A673 (cell line): ENCODE data around the gene AKAP6. TPM values are rescaled to one million over a fixed set of nuclear protein-coding genes. Genes with fewer than 3 reads are reported as not detected.

ENCODE experiments used
- BruUV-seq: library from RNA; stranded (reverse); fragments of 400-500 nt; replicated peaks from 2 replicates; lab custom pipeline; 2021; lab: Mats Ljungman, UMichigan
- CTCF ChIA-PET: fragments of 300-600 bp; sonication (Branson Sonifier 250); formaldehyde crosslinking; loops from one replicate; lab custom pipeline; 2022; ENCODE audit warnings: antibody characterized with exemption; lab: Charles Lee
- POLR2A ChIA-PET: fragments of 300-600 bp; sonication (Branson Sonifier 250); formaldehyde crosslinking; loops from one replicate; lab custom pipeline; 2022; ENCODE audit warnings: antibody characterized with exemption; ENCODE audit not compliant: low non-redundant PET; lab: Charles Lee
- DNase-seq: peaks from one replicate; pipeline ENCODE4 v3.0.0-alpha.2; 2015; ENCODE audit warnings: low spot score
- H3K27ac ChIP-seq: fragments of 200-600 bp; sonication (generic); 2 replicates; pipeline ENCODE4 v1.5.1; 2016; ENCODE audit warnings: mixed run types, low read depth, mild to moderate bottlenecking, mixed read lengths, antibody characterized with exemption, low read length; ENCODE audit not compliant: poor library complexity, severe bottlenecking
- H3K27me3 ChIP-seq: fragments of 200-600 bp; sonication (generic); replicated peaks from 2 replicates; pipeline ENCODE4 v1.6.1; 2017; ENCODE audit warnings: mixed run types, low read depth, mild to moderate bottlenecking, mixed read lengths, antibody characterized with exemption, low read length; ENCODE audit not compliant: insufficient read depth, poor library complexity
- H3K36me3 ChIP-seq: fragments of 200-600 bp; sonication (generic); 2 replicates; pipeline ENCODE4 v1.6.1; 2016; ENCODE audit warnings: mixed run types, mild to moderate bottlenecking, mixed read lengths, antibody characterized with exemption, low read length; ENCODE audit not compliant: insufficient read depth, poor library complexity, severe bottlenecking
- H3K4me1 ChIP-seq: fragments of 200-600 bp; sonication (generic); 2 replicates; pipeline ENCODE4 v1.6.1; 2017; ENCODE audit warnings: mixed run types, mild to moderate bottlenecking, mixed read lengths, antibody characterized with exemption, low read length; ENCODE audit not compliant: insufficient read depth, poor library complexity, severe bottlenecking
- H3K4me3 ChIP-seq: fragments of 200-600 bp; sonication (generic); 2 replicates; pipeline ENCODE4 v1.5.1; 2016; ENCODE audit warnings: low read depth, mixed run types, mild to moderate bottlenecking, mixed read lengths, low read length; ENCODE audit not compliant: poor library complexity, severe bottlenecking
- H3K9me3 ChIP-seq: fragments of 200-600 bp; sonication (generic); 2 replicates; pipeline ENCODE4 v1.6.1; 2016; ENCODE audit warnings: mixed run types, low read depth, mild to moderate bottlenecking, mixed read lengths, antibody characterized with exemption, low read length; ENCODE audit not compliant: poor library complexity, severe bottlenecking
- EZH2 ChIP-seq: fragments of 200-600 bp; sonication (generic); IDR thresholded peaks from 2 replicates; pipeline ENCODE4 v1.6.1; 2017; ENCODE audit warnings: borderline replicate concordance, low read depth, mild to moderate bottlenecking, mixed read lengths, antibody characterized with exemption, low read length; ENCODE audit not compliant: poor library complexity, severe bottlenecking
- intact Hi-C: fragments of 100-400 bp; cut with micrococcal nuclease; formaldehyde crosslinking; loops from one replicate; pipeline ENCODE4 v1.10.0; 2022; ENCODE audit not compliant: unreplicated experiment
- total RNA-seq: library from RNA; stranded (reverse); gene quantifications from 2 replicates; pipeline ENCODE4 v1.2.3, GENCODE V29; 2021
- TF ChIP-seq, protein P1 (sequence below): fragments of 300-800, 200-600 bp; sonication (generic); conservative IDR thresholded peaks from 2 replicates; pipeline ENCODE4 v1.5.1; 2017; ENCODE audit warnings: low read depth, mild to moderate bottlenecking, antibody characterized with exemption, low read length, moderate library complexity, mixed read lengths

Gene AKAP6
- total RNA-seq, 1 experiment from 2014 or later, result 0.73 TPM

DNA sequence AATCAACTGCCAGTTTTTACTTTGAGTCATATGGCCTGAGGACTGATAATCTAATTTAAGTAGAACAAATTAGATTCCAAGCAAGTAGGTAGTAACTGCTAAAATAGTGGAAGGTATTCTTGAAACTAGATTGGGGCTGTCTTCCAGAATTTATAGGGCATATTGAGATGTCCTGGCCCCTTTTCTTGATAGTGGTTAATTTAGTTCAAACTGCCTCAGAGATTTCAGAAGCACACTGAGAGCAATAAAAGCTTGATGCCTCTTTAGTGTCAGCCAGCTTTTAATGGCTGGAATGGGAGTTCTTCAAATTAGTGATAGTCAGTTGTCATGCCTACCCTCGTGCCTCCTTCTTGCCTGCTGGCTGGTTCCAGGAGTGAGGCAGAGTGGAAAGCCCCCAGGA, 120.5 kb downstream of the AKAP6 start:
- ChIA-PET CTCF (no interaction called here), POLR2A (no interaction called here)

DNA sequence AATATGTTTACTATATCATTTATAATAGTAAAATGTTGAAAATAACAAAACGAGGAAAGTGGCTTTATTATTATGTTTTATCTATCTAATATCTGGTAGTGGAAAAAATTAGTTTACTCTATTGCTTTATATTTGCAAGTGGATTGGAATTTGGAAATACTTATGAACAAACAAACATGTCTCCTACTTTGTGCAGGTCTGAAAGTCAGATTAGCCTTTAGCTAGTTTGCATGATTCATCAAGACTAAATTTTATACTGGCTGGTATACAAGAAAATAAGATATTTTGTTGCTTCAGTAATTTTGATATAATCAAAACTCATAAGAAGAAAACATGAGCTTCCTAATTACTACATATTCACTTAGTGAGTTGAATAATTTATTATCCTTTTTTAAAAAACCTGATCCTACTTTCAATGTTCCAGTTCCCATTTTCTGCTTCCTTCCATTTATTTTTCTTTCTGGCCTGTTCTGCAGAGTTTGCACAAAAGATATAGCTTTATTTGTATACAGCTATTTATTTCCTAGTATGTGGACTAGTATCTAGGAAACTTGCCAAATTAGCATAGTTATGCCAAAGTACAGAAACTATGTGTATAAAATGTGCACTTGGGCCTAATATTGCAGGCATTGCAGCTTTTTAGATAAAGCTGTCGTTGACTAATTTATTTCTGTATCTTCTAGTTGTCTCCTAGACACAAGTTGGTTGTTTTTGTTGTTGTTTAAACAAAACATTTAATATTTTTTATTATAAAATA, 122.0 kb downstream of the AKAP6 start:
- BruUV-seq, result no TSS peak
- ChIA-PET POLR2A (no interaction called here), CTCF (no interaction called here)
- H3K27me3 ChIP-seq, result no peaks in the 10 kb centered on the region
- DNase-seq, result no peak
- H3K27ac ChIP-seq, result no peak overlapping the region
- H3K9me3 ChIP-seq, result no peaks in the 10 kb centered on the region
- H3K4me3 ChIP-seq, result no peak overlapping the region
- TF ChIP-seq, protein P1, sequence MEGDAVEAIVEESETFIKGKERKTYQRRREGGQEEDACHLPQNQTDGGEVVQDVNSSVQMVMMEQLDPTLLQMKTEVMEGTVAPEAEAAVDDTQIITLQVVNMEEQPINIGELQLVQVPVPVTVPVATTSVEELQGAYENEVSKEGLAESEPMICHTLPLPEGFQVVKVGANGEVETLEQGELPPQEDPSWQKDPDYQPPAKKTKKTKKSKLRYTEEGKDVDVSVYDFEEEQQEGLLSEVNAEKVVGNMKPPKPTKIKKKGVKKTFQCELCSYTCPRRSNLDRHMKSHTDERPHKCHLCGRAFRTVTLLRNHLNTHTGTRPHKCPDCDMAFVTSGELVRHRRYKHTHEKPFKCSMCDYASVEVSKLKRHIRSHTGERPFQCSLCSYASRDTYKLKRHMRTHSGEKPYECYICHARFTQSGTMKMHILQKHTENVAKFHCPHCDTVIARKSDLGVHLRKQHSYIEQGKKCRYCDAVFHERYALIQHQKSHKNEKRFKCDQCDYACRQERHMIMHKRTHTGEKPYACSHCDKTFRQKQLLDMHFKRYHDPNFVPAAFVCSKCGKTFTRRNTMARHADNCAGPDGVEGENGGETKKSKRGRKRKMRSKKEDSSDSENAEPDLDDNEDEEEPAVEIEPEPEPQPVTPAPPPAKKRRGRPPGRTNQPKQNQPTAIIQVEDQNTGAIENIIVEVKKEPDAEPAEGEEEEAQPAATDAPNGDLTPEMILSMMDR, result no peak
- no peak for TF ChIP-seq EZH2
- H3K4me1 ChIP-seq, result no peaks in the 10 kb centered on the region
- H3K36me3 ChIP-seq, result no peaks in the 10 kb centered on the region
- intact Hi-C loops, result no loop called here

More for the DNA sequence above, 120.5 kb downstream of the AKAP6 start:
- no peak overlapping the region for H3K4me3 ChIP-seq
- H3K27me3 ChIP-seq, result no peaks in the 10 kb centered on the region
- BruUV-seq, result no TSS peak
- H3K4me1 ChIP-seq, result no peaks in the 10 kb centered on the region
- H3K36me3 ChIP-seq, result no peaks in the 10 kb centered on the region
- H3K9me3 ChIP-seq, result no peaks in the 10 kb centered on the region
- DNase-seq, result no peak
- intact Hi-C loops, result no loop called here
- H3K27ac ChIP-seq, result no peak overlapping the region
- TF ChIP-seq, protein P1, result no peak
- no peak for TF ChIP-seq EZH2

DNA sequence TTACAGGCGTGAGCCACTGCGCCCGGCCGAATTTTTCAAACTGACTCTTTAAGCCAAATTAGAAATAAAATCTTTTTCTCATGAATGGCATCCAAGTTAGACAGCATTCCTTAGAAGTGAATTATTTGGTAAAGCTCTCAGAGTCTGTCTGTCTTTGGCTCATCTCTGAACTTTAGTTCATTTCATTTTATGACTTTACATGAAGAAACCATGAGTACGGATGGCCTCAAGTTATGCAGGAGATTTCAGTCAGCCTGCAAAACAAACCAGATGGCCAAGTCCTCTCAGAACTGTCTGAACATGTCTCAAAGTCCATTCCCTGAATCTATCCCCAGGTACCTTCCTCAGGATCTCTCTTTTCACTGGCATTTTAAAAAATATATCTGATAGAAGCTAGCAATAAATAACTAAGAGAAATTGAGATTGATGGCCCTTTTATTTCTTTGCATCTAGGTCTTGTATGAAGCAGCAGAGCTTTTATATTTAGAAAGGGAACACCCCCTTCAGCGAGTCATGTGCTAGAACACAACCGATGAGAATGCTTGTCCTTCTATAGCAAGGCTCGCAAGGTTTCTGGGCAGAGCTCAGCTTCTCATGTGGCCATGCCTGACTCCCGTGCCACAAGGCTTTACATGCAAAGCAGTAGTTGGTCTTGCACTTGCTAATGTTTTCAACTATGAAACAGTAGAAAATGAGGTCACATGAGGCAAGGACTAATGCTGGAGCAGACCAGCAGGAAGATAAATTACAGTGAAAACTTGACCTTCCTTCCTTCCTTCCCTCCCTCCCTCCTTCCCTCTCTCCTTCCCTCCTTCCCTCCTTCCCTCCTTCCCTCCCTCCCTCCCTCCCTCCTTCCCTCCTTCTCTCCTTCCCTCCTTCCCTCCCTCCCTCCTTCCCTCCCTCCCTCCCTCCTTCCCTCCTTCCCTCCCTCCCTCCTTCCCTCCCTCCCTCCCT, 125.0 kb downstream of the AKAP6 start:
- CTCF ChIA-PET, result no interaction called here
- intact Hi-C loops, result no loop called here
- no TSS peak for BruUV-seq

More for the DNA sequence above, 125.0 kb downstream of the AKAP6 start:
- H3K9me3 ChIP-seq, result no peaks in the 10 kb centered on the region
- no peak overlapping the region for H3K27ac ChIP-seq
- H3K36me3 ChIP-seq, result no peaks in the 10 kb centered on the region
- TF ChIP-seq, protein P1, result no peak
- TF ChIP-seq EZH2, result no peak
- H3K27me3 ChIP-seq, result peaks cover 8% of the 10 kb centered on the region
- no peak for DNase-seq
- no peaks in the 10 kb centered on the region for H3K4me1 ChIP-seq
- POLR2A ChIA-PET, result interaction anchor here (0.6 kb wide), 1 partner anchor 1069 kb away, joined by 3 read pairs; no protein-coding TSS in a partner anchor
- no peak overlapping the region for H3K4me3 ChIP-seq
